Tibial nerve (tissue), 3 donors: ENCODE data around the gene HECTD4.

Source experiments
- POLR2A ChIP-seq, 2 donors: fragments of 450-650 bp; IDR thresholded peaks; one replicate each; pipeline ENCODE4 v1.6.1; 2017; ENCODE audit warnings: antibody characterized with exemption in 2 of 2, mild to moderate bottlenecking in 2 of 2, moderate library complexity in 2 of 2
- TF ChIP-seq, protein P1 (sequence below), 5 experiments: fragments of 200-600 bp in 3 of 5; fragments of 450-650 bp in 2 of 5; sonication (generic) in 3 of 5; IDR thresholded peaks; one replicate each; pipeline ENCODE4 v1.5.1; 2016 to 2019; ENCODE audit warnings: antibody characterized with exemption in 5 of 5, mild to moderate bottlenecking in 3 of 5, moderate library complexity in 2 of 5

GRCh38 chr12:112226768-112227167, 155.5 kb downstream of the HECTD4 start:
- TF ChIP-seq, protein P1, sequence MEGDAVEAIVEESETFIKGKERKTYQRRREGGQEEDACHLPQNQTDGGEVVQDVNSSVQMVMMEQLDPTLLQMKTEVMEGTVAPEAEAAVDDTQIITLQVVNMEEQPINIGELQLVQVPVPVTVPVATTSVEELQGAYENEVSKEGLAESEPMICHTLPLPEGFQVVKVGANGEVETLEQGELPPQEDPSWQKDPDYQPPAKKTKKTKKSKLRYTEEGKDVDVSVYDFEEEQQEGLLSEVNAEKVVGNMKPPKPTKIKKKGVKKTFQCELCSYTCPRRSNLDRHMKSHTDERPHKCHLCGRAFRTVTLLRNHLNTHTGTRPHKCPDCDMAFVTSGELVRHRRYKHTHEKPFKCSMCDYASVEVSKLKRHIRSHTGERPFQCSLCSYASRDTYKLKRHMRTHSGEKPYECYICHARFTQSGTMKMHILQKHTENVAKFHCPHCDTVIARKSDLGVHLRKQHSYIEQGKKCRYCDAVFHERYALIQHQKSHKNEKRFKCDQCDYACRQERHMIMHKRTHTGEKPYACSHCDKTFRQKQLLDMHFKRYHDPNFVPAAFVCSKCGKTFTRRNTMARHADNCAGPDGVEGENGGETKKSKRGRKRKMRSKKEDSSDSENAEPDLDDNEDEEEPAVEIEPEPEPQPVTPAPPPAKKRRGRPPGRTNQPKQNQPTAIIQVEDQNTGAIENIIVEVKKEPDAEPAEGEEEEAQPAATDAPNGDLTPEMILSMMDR (IDR thresholded peaks at IDR 0.05), result no peak
- TF ChIP-seq POLR2A (IDR thresholded peaks at IDR 0.05), result no peak
